Hepatic stellate cell (primary cell): Measurements from ENCODE around the gene MREG.
A peak's percentile ranks its signal among the peaks of the same experiment; 100 is the strongest.
"Not testable (repeated sequence)": the region's sequence is repeated elsewhere in the genome, so short reads cannot be mapped to it uniquely, and the experiment has no call there.

Source experiments
- DNase-seq: peaks from one replicate; pipeline ENCODE4 v3.0.0; 2011; ENCODE audit warnings: low spot score

The MREG gene

DNA sequence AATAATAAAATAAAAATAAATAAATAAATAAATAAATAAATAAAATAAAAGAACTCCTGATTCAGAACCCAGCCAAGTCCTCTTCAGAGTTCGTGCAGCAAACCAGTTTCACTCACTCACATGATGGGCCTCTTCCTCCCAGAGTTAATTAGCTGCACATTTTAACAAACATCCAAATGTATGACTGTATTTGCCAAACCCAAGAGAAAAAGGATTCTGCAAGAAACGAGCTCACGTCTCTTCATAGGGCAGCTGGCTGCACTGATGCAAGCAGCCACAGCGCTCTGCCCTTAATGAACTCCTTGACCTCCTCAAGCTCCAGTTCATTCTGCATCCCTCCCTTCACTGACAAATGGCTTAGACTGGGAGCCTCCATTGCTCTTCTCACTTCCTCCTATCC lies 55.1 kb downstream of the MREG start:
- no peak for DNase-seq

GRCh38 chr2:215957354-215958122 lies 55.8 kb downstream of the MREG start:
- DNase-seq: not testable (repeated sequence)

GRCh38 chr2:215952860-215953637 lies 60.3 kb downstream of the MREG start:
- no peak for DNase-seq

DNA sequence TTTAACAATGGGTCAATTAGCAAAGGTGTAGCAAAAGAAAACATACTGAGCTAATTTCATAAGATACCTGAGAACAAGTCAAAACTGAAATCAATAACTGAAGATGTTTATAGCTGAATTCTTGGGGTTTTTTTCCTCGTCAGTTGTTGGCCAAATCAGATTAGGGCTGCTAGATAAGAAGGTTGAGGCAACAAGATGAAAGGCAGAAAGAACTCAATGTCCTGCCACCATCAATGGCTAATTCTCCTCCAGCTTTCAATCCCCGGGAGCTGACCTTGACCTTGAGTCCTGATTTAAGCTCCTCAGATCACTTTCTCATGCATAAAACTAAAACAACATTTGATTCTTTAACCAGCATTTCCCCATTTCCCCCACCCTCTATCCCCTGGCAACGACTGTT lies 61.8 kb downstream of the MREG start:
- DNase-seq: no peak

GRCh38 chr2:215949991-215950404 lies 63.4 kb downstream of the MREG start:
- DNase-seq: no peak

DNA sequence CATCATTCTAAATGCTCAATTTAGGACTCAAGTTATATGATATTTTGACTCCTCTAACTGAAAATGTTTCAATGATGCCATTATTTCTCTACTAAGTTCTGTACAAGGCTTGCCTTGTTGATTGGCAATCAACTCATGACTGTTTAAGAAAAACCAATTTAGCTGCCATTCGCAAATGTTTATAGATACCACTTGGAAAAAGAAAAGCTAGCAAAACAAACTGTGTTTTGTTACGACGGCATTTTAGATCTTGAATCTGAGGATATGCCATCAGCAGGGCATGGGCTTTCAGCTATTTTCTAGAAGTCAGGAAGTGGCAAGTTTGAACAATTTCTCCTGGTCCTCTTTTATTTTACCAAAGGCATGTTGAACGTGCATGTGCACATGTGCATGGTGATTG lies 65.3 kb downstream of the MREG start:
- no peak for DNase-seq

DNA sequence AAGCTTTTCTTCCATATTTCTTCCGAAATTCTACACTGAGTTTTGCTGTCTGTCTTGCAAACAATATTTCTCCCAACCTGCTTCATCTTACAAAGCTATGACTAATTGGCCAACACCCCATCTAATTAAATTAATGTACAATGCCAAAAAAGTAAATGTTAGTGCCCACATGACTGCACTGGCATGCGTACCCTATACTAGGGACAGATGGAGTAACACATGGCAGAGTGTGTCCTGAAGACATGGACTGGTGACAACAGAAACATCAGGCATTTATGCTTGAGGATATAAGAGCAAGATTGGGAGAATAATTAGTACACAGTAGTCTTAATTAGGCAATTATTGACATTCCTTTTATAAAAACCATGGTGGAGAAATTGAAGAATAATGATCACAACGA lies 66.8 kb downstream of the MREG start:
- no peak for DNase-seq

DNA sequence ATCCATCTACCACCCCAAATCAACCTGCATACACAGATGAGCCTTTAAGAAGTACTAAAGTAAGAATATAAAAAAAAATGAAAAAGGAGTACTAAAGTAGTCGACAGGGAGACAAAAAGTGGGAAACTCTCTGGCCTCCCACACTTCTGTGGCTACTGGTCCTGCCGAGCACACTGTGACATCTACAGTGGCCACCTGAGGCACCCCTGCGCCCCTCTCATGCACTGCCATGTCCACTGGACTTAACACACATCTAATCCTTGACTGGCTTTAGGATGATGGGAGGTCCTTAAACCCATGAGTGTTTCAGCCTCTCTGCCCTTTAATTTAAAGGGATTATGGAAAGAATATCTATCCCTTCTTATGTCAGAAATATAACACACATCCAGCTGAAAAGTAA lies 71.2 kb downstream of the MREG start:
- DNase-seq: no peak

DNA sequence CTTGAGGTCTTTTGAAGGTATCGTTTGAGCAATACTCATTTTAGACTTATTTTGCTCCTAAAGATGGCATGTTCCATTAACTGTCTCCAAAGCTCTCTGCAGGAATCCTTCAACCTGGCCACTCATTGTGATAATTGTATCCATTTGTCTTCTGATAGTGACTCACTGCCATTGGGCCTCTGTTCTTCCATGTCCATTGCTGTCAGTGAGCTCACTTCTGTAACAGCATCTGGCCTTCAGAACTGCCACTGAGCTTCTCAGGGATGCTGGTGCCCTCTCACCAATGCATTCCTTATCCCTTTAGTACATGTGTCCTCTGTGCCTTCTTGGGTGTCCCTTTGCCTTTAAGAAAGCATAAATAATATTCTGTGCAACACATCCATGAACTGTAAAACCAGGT lies 71.6 kb downstream of the MREG start:
- no peak for DNase-seq

- DNase-seq: no peak
Measured at GRCh38 chr2:215940645-215941184, 72.6 kb downstream of the MREG start.

- no peak for DNase-seq
Measured at GRCh38 chr2:215937190-215937589, 76.2 kb downstream of the MREG start.

DNA sequence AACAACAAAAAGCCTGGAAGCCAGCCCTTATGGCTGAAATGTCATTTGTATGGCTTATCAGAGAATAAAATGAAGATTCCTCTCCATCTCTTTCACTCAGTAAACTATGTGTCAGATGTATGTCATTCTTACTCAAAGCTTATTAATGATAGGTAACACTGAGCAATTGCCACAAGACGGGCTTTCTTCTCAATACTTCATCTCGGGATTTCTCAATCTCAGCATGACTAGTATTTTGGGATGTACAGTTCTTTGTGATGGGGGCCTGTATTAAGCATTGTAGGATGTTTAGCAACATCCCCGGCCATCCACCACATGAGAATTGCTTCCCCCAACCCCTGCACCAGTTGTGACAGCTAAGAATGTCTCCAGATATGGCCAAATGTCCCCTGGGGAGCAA lies 80.2 kb downstream of the MREG start:
- no peak for DNase-seq

DNA sequence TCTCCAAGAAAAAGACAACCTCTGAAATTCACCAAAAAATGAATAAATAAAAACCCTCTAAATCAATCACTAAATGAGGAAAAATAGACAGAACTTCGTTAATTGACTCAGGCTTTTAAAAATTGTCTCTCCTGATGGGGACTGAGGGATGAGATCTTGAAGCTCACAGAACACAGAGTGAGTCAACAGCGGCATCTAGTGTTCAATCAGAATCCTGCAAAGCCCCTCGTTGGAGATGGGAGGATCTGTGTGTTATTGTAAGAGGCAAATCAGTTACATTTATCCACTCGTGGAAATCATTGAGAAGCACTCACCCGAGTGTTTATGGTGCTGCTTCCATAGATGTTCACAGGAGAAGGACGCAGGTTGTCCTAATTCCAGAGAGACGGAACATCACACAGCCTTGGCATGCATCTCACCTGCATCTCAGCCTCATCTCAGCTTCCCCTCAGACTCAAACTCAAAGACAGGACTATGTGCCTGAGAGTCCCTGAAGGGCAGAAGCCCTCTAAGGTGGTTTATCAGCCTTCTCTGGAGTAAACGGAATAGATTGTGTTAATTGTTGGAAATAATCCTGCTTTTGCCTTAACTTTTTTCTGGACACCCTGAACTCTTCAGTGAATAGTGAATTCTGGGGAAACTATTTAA lies 82.0 kb downstream of the MREG start:
- DNase-seq: peak; percentile 49

DNA sequence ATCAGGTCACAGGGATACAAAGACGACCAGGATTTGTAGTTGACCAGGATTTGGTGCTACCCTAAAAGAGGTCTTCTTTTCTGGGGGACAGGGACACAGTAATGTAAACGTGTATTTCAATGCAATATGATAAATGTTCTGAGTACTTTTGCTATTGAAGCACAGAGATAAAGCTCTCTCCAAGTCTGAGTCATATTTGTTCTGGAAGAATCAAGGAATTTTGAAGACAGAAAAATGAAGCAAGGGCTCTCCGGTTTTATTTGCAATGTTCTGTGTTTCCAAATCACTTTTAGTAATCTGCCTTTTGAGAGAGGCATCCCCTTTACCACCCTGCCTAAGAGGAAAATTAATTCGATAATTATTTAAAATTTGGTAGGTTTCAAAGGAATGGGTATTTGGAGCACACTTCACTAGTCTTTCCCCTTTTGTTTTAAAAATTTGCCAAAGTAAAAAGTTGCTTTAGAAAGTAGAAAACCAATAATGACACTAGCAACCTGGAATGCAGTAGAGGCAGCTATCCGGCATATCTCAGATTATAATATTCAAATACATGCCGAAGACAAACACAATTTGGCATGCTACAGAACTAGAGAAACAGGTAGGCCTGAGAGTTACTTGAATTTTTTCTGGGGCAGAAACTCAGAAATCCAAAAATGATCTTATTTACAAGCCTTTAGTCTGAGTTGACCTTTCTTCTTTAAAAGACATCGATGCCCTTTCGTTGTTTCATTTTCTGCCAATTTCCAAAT lies 82.7 kb downstream of the MREG start:
- no peak for DNase-seq

- DNase-seq: no peak
Measured at GRCh38 chr2:215929602-215930335, 83.6 kb downstream of the MREG start.

DNA sequence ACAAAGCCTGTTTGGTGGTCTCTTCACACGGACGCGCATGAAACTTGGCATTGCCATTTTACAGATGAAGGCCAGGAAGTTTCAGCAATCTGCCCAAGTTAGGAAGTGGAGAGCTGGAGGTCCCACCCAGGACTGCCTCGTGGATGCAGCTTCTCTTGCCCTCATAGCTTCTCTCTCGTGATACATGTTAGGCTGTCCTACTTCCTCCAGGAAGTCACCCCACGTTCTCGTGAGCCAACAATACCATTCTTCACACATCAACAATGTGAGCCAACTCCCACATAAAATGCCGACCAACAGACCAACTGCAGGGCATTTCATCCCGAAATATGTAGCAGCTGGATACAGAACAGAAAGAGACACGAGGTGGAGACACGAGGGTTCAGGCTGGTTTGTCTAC lies 85.3 kb downstream of the MREG start:
- no peak for DNase-seq

DNA sequence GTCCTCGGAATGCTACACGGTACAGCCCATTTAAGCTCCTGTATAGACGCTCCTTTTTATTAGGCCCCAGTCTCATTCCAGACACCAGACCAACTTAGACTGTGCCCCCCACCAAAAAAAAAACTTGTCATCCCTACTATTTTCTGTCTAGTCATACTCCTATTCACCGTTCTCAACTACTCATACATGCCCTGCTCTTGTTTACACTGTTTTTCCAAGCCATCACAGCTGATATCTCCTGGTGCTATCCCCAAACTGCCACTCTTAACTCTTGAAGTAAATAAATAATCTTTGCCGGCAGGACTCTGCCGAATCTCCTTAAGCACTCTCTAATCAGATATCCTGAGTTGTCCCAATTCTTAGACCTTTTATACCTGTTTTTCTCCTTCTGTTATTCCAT lies 86.4 kb downstream of the MREG start:
- DNase-seq: not testable (repeated sequence)

DNA sequence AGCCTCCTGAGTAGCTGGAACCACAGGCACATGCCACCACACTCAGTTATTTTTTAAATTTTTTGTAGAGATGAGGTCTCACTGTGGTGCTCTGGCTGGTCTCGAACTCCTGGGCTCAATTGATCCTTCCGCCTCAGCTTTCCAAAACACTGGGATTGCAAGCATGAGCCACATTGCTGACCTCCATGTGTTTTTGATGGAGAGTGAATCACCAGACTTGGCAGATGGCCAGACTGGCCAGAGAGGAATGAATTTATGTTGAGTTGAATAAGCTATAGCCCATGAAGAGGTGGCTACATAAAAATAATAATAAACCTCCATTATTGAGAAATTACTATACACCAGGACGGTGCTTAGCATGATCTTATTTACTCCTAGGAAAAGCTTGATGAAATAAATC lies 91.5 kb downstream of the MREG start:
- peak; percentile 37 for DNase-seq

DNA sequence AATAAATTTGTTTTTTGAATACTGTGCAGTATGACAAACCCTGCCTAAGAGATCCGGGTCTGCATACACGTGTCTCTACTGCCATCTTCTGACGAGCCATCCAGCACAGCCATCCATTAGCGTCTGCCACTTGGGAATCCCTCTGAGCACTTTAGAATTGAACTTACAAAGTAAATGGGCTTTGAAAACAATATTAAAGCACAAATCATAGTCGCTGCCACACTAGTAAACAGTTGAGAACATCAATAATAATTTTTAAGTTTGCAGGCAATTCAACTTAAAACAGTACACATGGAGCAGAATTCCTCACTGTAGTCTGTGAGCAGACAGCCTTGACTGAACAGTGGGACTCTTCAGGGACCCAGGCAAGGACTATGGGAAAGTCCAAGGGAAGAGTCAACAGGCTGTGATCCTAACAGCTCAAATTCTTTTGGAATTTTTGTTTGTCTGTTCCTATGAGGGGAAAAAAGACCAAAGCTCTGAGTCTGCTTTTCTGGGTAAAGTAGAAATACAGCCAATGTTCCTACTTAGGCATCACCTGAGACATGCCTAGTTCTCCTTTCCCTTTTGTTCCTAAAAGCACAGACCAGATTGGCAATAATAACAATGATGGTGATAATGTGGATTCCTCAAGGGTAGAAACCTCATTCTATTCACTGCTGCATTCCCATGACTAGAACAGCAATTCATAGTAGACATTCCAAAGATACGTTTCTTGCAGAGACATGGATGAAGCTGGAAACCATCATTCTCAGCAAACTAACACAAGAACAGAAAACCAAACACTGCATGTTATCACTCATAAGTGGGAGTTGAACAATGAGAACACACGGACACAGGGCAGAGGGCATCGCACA lies 92.9 kb downstream of the MREG start:
- DNase-seq: peak; percentile 48

GRCh38 chr2:215919624-215920243 lies 93.6 kb downstream of the MREG start:
- DNase-seq: no peak
